HG03342 (cell line): ENCODE results near the gene TRMT2B.
"Not testable (repeated sequence)": the region's sequence is repeated elsewhere in the genome, so short reads cannot be mapped to it uniquely, and the experiment has no call there.

ENCODE experiments used
- ATAC-seq: cut with Tn5 transposase; IDR thresholded peaks from one replicate; pipeline ENCODE4 v1.9.1; 2021; ENCODE audit warnings: mild to moderate bottlenecking, moderate library complexity; ENCODE audit not compliant: unreplicated experiment

TRMT2B gene

GRCh38 chrX:101051549-101052302 lies at the start of gene TRMT2B:
Gene TRMT2B, minus strand, starts transcription at chrX:101052111. Its CDS starts 9,822 bp downstream, at chrX:101042289.
- ATAC-seq, result peak; percentile 90

- peak; percentile 99 for ATAC-seq
These were observed 45.9 kb upstream of the TRMT2B start, which contains the start of gene CENPI for GRCh38 chrX:101097546-101098453. Gene CENPI, plus strand, starts transcription at chrX:101098204. Its CDS starts 2,867 bp downstream, at chrX:101101071.

GRCh38 chrX:101091817-101092216 lies 39.9 kb upstream of the TRMT2B start:
- no peak for ATAC-seq

GRCh38 chrX:101081231-101081630 lies 29.3 kb upstream of the TRMT2B start:
- ATAC-seq, result no peak

GRCh38 chrX:101080326-101081124 lies 28.6 kb upstream of the TRMT2B start:
- no peak for ATAC-seq

GRCh38 chrX:101079736-101080270 lies 27.9 kb upstream of the TRMT2B start:
- no peak for ATAC-seq

GRCh38 chrX:101078716-101079598 lies 27.0 kb upstream of the TRMT2B start, which contains the start of gene TMEM35A:
Gene TMEM35A, plus strand, starts transcription at chrX:101078879. Its CDS starts 124 bp downstream, at chrX:101079003.
- no peak for ATAC-seq

- no peak for ATAC-seq
These were observed 19.7 kb upstream of the TRMT2B start for GRCh38 chrX:101071582-101071981.

- ATAC-seq, result no peak
These were observed 10.3 kb upstream of the TRMT2B start for GRCh38 chrX:101062176-101062575.

GRCh38 chrX:101057093-101057714 lies 5.3 kb upstream of the TRMT2B start:
- ATAC-seq, result peak; percentile 91

- ATAC-seq, result not testable (repeated sequence)
These were observed 4.6 kb upstream of the TRMT2B start for GRCh38 chrX:101056551-101056950.

GRCh38 chrX:101051153-101051548 lies 760 bp downstream of the TRMT2B start:
- ATAC-seq, result no peak

- no peak for ATAC-seq
These were observed 11.7 kb downstream of the TRMT2B start for GRCh38 chrX:101040197-101040596.

- no peak for ATAC-seq
These were observed 14.7 kb downstream of the TRMT2B start for GRCh38 chrX:101037231-101037630.

GRCh38 chrX:101029665-101030064 lies 22.2 kb downstream of the TRMT2B start:
- no peak for ATAC-seq

GRCh38 chrX:101028562-101028961 lies 23.3 kb downstream of the TRMT2B start:
- ATAC-seq, result no peak

GRCh38 chrX:101025126-101025525 lies 26.8 kb downstream of the TRMT2B start:
- no peak for ATAC-seq

GRCh38 chrX:101022020-101022419 lies 29.9 kb downstream of the TRMT2B start:
- no peak for ATAC-seq

GRCh38 chrX:101012031-101012430 lies 39.9 kb downstream of the TRMT2B start:
- not testable (repeated sequence) for ATAC-seq
